HG02973 (cell line): Measurements from ENCODE around the gene MAP7D1.
A peak's percentile ranks its signal among the peaks of the same experiment; 100 is the strongest.

Experiments used
- ATAC-seq: cut with Tn5 transposase; IDR thresholded peaks from one replicate; pipeline ENCODE4 v1.9.1; 2021; ENCODE audit warnings: moderate library complexity; ENCODE audit not compliant: unreplicated experiment

MAP7D1 gene

GRCh38 chr1:36155408-36156328, at the start of gene MAP7D1:
TSS of gene MAP7D1 (plus strand) at chr1:36156160. CDS start at chr1:36156418, 258 bp downstream.
- ATAC-seq: peak; percentile 36

GRCh38 chr1:36106269-36106668, 49.7 kb upstream of the MAP7D1 start:
- ATAC-seq: no peak

- no peak for ATAC-seq
These were observed 48.6 kb upstream of the MAP7D1 start for GRCh38 chr1:36107394-36107793.

- ATAC-seq: no peak
These were observed 47.6 kb upstream of the MAP7D1 start for GRCh38 chr1:36108314-36108713.

- no peak for ATAC-seq
These were observed 46.8 kb upstream of the MAP7D1 start for GRCh38 chr1:36109041-36109679.

- no peak for ATAC-seq
These were observed 44.8 kb upstream of the MAP7D1 start for GRCh38 chr1:36111151-36111550.

- ATAC-seq: no peak
These were observed 43.1 kb upstream of the MAP7D1 start for GRCh38 chr1:36112823-36113222.

GRCh38 chr1:36114371-36114770, 41.6 kb upstream of the MAP7D1 start:
- no peak for ATAC-seq

GRCh38 chr1:36115200-36115669, 40.7 kb upstream of the MAP7D1 start:
- ATAC-seq: no peak

GRCh38 chr1:36115931-36116330, 40.0 kb upstream of the MAP7D1 start:
- ATAC-seq: no peak

- no peak for ATAC-seq
These were observed 39.1 kb upstream of the MAP7D1 start for GRCh38 chr1:36116901-36117300.

GRCh38 chr1:36118447-36119204, 37.3 kb upstream of the MAP7D1 start:
- no peak for ATAC-seq

GRCh38 chr1:36119456-36119855, 36.5 kb upstream of the MAP7D1 start:
- ATAC-seq: no peak

- ATAC-seq: no peak
These were observed 33.6 kb upstream of the MAP7D1 start for GRCh38 chr1:36122062-36123030.

- no peak for ATAC-seq
These were observed 32.6 kb upstream of the MAP7D1 start for GRCh38 chr1:36123356-36123755.

- ATAC-seq: no peak
These were observed 31.4 kb upstream of the MAP7D1 start for GRCh38 chr1:36124404-36125128.

- ATAC-seq: no peak
These were observed 30.6 kb upstream of the MAP7D1 start, which contains the start of gene COL8A2 for GRCh38 chr1:36125129-36125991. TSS of gene COL8A2 (minus strand) at chr1:36125222. CDS start at chr1:36100242, 24,980 bp downstream.

GRCh38 chr1:36126005-36126716, 29.8 kb upstream of the MAP7D1 start:
- ATAC-seq: no peak
